COLO668 (cell line): ENCODE data around the gene MUC16.
A peak's percentile ranks its signal among the peaks of the same experiment; 100 is the strongest.
"Not testable (repeated sequence)": the region's sequence is repeated elsewhere in the genome, so short reads cannot be mapped to it uniquely, and the experiment has no call there.

Experiments used
- DNase-seq: peaks from one replicate; lab custom pipeline; 2025; ENCODE audit not compliant: unreplicated experiment; lab: John Stamatoyannopoulos, UW

The MUC16 gene

DNA sequence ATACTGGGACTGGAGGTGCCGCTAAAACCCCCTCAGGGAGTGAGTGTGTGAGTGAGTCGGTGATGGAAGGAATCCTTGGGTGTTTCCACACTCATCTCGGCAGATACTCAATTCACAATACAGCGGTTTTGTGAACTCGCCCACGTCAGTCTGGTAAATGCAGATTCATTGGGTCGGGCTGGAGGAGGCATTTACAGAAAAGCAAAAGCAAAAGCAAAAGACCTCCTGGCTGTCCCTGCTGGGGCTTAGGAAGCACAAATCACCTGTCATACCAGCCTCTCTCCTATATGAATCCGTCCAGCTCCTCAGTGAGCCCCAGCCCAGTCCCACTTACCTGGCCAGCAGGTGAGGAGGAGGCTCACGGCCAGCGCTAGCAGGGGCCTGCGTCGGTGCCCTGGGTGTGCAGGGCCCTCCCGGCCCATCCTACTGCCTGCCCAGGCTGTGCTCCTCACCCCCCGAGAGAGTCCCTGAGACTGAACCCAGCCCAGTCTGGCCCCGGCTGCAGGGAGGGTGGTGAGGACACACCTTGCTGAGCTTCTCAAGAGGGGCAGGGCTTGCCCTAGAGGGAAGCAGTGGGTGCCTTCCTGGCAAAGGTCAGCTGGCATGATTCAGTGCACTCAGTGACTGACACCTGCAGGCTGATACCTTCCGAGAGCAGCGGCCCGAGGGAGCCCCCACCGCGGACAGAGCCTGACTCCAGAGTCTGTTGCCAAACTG is at the start of gene MUC16:
Gene MUC16 (minus strand): TSS at position 475 of the 717 bp plus-strand sequence.
- DNase-seq: no peak

DNA sequence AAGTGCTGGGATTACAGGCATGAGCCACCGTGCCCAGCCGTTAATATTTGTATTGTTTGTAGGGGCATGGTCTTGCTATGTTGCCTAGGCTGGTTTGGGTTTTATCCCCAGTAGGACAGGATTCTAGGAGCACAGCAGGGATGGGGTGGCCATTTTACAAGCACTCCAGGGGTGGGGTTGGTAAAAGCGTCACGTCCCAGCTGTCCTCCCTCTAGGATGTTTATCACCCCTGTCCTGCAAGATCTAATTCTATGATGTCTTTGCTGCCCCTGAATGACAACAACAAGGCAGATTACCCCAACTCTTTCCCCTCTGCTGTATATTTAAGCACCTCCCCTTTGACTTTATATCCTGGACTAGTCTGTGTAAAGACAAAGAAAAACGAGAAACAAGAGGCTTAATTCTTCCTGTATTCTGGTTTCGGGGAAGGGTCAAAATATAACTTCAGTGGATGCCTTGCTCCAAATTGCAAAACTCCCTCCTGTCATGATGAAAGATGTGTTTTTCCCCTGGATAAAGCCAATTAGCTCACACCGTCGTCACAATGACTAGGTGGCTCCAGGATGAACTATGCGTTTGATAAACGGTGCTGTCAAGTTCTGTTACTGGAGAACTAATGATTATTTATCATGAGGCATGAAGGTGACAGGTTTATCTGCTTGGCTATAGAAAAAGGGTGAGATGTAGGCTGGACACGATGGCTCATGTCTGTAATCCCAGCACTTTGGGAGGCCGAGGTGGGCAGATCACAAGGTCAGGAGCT is 48.9 kb upstream of the MUC16 start:
- no peak for DNase-seq

- DNase-seq: no peak
Measured at GRCh38 chr19:9057505-9058258, 47.5 kb upstream of the MUC16 start.

GRCh38 chr19:9056131-9056530 is 45.9 kb upstream of the MUC16 start:
- not testable (repeated sequence) for DNase-seq

DNA sequence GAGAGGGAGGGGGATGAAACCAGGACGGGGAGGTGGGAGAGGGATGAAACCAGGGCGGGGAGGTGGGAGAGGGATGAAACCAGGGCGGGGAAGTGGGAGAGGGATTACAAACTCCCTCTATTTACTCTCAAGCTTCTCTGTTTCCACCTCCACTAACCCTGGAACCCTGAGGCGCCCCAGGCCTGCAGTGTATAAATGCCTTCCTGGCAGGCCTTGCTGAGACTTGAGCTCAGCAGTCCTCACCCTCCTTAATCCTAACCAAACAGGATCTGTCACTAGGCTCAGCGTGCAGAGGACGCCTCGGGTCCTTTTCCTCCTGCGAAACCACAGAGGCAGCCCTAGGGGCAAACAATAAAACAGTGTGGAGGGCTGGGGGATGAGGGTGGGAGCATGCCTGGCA is 44.6 kb upstream of the MUC16 start:
- no peak for DNase-seq

DNA sequence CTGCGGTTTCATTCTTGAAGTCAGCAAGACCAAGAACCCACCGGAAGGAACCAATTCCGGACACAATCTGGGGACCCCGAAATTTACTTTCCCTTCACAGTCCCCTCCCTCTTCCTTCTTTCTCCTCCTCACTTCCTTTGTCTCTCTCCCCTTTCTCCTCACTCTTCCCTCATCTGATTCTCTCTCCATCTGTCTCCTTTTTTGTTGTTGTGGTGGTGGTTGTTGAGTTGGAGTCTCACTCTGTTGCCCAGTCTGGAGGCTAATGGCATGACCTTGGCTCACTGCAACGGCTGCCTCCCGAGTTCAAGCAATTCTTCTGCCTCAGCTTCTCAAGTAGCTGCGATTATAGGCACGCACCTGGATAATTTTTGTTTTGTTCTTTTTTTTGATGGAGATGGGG is 44.0 kb upstream of the MUC16 start:
- no peak for DNase-seq

- not testable (repeated sequence) for DNase-seq
Measured at GRCh38 chr19:9053674-9054073, 43.5 kb upstream of the MUC16 start.

GRCh38 chr19:9052894-9053293 is 42.7 kb upstream of the MUC16 start:
- DNase-seq: no peak

DNA sequence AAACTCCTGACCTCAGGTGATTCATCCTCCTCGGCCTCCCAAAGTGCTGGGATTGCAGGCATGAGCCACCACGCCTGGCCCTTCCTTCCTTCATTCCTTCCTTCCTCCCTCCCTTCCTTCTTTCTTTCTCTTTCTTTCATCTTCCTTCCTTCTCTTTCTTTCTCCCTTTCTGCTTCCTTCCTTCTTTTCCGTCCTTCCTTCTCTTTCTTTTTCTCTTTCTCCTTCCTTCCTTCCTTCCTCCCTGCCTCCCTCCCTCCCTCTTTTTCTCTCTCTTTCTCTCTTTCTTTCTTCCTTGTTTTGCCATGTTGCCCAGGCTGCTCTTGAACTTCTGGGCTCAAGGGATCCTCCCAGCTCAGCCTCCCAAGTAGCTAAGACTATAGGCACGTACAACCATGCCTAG is 36.5 kb upstream of the MUC16 start:
- no peak for DNase-seq

DNA sequence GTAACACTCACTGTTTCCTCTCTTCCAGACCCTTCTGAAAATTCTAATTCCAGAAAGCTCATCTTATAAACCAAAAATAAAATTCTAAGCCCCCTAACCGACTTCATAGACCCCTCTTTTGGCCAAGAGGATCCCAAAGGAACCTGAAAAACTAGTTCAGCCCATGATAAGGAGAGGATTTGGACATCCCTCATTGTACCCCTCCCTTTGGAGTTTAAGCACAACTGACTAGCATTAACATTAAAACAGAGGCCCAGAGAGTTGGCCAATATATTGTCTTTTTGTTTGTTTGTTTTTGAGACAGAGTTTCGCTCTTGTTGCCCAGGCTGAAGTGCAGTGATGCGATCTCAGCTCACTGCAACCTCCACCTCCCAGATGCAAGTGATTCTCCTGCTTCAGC is 34.2 kb upstream of the MUC16 start:
- no peak for DNase-seq

GRCh38 chr19:9043524-9043923 is 33.3 kb upstream of the MUC16 start:
- DNase-seq: no peak

- no peak for DNase-seq
Measured at GRCh38 chr19:9041023-9041422, 30.8 kb upstream of the MUC16 start.

DNA sequence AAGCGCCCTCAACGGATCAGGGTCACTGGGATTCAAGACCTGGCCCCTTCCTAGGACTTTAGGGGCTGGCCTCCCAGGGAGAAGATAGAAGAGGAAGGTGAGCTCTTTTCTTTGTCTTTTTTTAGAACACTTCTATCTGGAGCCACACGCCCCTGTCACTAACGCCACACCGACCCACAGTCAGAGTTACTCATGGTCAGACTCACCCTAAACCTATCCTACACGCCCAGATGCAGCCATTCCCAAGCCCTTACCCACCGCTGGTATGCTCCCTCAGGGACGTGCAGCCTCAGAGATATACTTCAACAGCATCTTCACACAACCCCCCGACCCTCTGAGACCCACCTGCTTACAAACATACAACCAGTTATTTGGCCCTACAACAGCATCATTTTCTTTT is 29.9 kb upstream of the MUC16 start:
- no peak for DNase-seq

GRCh38 chr19:9039728-9040127 is 29.5 kb upstream of the MUC16 start:
- no peak for DNase-seq

- DNase-seq: no peak
Measured at GRCh38 chr19:9037400-9038062, 27.3 kb upstream of the MUC16 start.

- DNase-seq: peak; percentile 91
Measured at GRCh38 chr19:9032136-9032631, 22.0 kb upstream of the MUC16 start.

- no peak for DNase-seq
Measured at GRCh38 chr19:9018163-9018875, 8.1 kb upstream of the MUC16 start.

DNA sequence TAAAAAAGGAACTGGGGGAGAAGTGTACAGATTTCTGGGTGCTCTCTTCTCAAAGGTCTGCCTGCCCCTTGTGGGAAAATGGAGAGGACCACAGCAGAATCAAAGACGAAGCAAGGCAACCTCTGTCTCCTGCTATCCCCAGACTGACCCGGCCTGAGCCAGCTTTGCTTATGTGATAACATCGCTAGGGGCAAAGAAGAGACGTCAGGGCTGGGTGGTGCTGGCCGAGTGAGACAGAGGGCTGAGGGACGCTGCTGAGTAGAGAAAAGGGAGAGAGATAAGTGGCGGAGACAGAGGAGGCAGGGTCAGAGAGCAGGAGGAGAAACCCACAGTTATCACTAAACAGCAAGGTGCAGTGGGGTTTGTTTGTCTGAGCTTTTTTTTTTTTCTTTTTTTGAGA is 4.6 kb upstream of the MUC16 start:
- no peak for DNase-seq

DNA sequence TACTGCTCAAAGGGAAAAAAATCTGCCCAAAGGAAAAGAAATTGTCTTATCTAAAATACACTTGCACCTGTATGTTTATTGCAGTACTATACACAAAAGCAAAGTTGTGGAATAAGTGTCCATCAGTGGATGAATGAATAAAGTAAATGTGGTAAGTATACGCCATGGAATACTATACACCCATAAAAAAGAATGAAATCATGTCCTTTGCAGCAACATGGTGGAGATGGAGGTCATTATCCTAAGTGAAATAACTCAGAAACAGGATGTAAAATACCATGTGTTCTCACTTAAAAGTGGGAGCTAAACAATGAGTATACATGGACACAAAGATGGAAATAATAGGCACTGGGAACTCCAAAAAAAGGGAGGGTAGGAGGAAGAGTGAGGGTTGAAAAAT is 3.8 kb upstream of the MUC16 start:
- DNase-seq: no peak

GRCh38 chr19:9011875-9012274 is 1.7 kb upstream of the MUC16 start:
- DNase-seq: no peak

- no peak for DNase-seq
Measured at GRCh38 chr19:9010693-9011092, 484 bp upstream of the MUC16 start.
